Bronchus fibroblast of lung (primary cell): ENCODE results near the gene CACNG1. TPM values are rescaled to one million over a fixed set of nuclear protein-coding genes. Genes with fewer than 3 reads are reported as not detected.

Experiments
- total RNA-seq: library from RNA; depleted of rRNA; stranded (reverse); fragments of >200 nt; gene quantifications from 2 replicates; pipeline ENCODE4 v1.2.3, GENCODE V29; 2015

Gene CACNG1, protein sequence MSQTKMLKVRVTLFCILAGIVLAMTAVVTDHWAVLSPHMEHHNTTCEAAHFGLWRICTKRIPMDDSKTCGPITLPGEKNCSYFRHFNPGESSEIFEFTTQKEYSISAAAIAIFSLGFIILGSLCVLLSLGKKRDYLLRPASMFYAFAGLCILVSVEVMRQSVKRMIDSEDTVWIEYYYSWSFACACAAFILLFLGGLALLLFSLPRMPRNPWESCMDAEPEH
- total RNA-seq: not detected in 2 replicates

DNA sequence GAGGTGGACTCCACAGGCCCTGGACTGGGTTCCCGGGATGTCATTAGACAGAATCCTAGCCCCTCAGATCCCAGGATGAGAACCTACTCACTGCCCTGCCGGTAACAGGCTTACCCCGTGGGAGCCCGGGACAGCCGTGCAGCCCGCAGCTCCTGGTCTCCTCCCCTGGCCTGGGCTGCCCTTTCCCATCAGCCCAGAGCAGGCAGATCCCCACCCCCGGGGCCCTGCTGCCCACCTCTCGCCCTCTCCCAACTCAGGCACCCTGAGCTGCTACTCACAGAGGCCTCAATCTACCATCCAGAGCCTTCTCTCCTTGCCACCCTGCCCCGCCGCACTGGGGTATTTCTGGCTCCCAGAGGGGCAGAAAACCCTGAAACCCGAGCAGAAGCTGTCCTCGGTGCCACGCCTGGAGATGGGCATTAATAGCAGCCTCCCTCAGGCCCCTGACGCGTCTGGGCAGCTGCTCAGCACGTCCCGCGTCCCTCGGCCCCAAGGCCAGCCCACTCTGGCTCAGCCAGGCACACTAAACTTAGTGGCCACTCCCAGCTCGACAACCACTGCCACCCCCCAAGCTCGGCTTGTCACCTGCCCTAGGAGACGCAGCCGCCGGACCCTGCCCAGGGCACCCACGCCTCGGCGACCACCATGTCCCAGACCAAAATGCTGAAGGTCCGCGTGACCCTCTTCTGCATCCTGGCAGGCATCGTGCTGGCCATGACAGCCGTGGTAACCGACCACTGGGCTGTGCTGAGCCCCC, at the start of gene CACNG1:
Gene CACNG1 (plus strand): TSS at position 539 of the 757 bp plus-strand sequence. CDS start 107 bp downstream, at position 646.

Other genes starting within 250 kb of the CACNG1 start
- 0.17 TPM in 1 of 2 replicates, not detected in the other for gene CACNG5, start 209.4 kb upstream of the CACNG1 start, total RNA-seq
- not detected in 2 replicates for gene CACNG4, start 79.8 kb upstream of the CACNG1 start, total RNA-seq
- gene HELZ, start 200.6 kb downstream of the CACNG1 start, total RNA-seq: 8.3 and 11.4 TPM in 2 replicates